HepG2 (cell line): ENCODE measurements around the gene LGALS9. TPM values are rescaled to one million over a fixed set of nuclear protein-coding genes. Genes with fewer than 3 reads are reported as not detected.

Experiments
- ATAC-seq: fragments of 200-7000 bp; cut with Tn5 transposase; 3 replicates; pipeline ENCODE4 v1.9.1; 2020; ENCODE audit warnings: mild to moderate bottlenecking, moderate library complexity
- BruUV-seq: library from RNA; stranded (reverse); fragments of 400-500 nt; replicated peaks from 2 replicates; lab custom pipeline; 2021; lab: Mats Ljungman, UMichigan
- CTCF ChIA-PET: fragments of 300-600 bp; formaldehyde crosslinking; extraction: SDS; loops from one replicate; lab custom pipeline; 2021; ENCODE audit warnings: low total read pairs, inconsistent platforms, low intra/inter-chr PET ratio; lab: Yijun Ruan, JAX
- POLR2A ChIA-PET: fragments of 350-600 bp; sonication (Branson Sonifier 250); formaldehyde crosslinking; loops from one replicate; lab custom pipeline; 2020; ENCODE audit warnings: antibody characterized with exemption, inconsistent platforms; lab: Yijun Ruan, JAX
- DNase-seq: peaks from one replicate; pipeline ENCODE4 v3.0.0-alpha.2; 2015; ENCODE audit warnings: low spot score
- FAIRE-seq: peaks from 3 replicates; lab custom pipeline; 2011; peaks lifted over from hg19 to GRCh38; lab: Jason Lieb, UNC
- H2AFZ ChIP-seq: one replicate; pipeline ENCODE4 v1.6.1; 2011; ENCODE audit warnings: low read length, inconsistent platforms
- H3K27ac ChIP-seq: fragments of 300-600 bp; 3 replicates; pipeline ENCODE4 v1.8.0; 2011; ENCODE audit warnings: mixed run types, mild to moderate bottlenecking, mixed read lengths, low read length, inconsistent platforms; ENCODE audit not compliant: insufficient read depth; ENCODE audit errors: extremely low read length
- H3K27me3 ChIP-seq, 2 experiments: fragments of 200-600 bp in 1 of 2; 2 replicates in 1 of 2; 3 replicates in 1 of 2; pipeline versions ENCODE4 v1.6.0 to v1.8.0; 2011; ENCODE audit warnings: low read length in 2 of 2, mild to moderate bottlenecking in 2 of 2, moderate library complexity in 2 of 2, inconsistent platforms in 1 of 2; ENCODE audit not compliant: insufficient read depth in 2 of 2, control insufficient read depth in 1 of 2
- H3K36me3 ChIP-seq, 2 experiments: fragments of 200-600 bp in 1 of 2; replicated peaks in 1 of 2; 2 replicates in 1 of 2; 3 replicates in 1 of 2; pipeline versions ENCODE4 v1.5.1 to v1.8.0; 2011; ENCODE audit warnings: low read length in 2 of 2, inconsistent platforms in 1 of 2; ENCODE audit not compliant: insufficient read depth in 2 of 2, control insufficient read depth in 1 of 2
- H3K4me1 ChIP-seq: 2 replicates; pipeline ENCODE4 v1.5.1; 2012; ENCODE audit warnings: low read length, inconsistent platforms; ENCODE audit not compliant: insufficient read depth
- H3K4me2 ChIP-seq: 2 replicates; pipeline ENCODE4 v1.6.0; 2011; ENCODE audit warnings: low read depth, low read length, inconsistent platforms
- H3K4me3 ChIP-seq, 3 experiments: fragments of 200-600 bp in 1 of 3; sonication (generic), shearing (Covaris generic) in 1 of 3; replicated peaks in 1 of 3; 2 replicates each; pipeline ENCODE4 v1.5.1; 2011 to 2016; ENCODE audit warnings: low read length in 3 of 3, inconsistent platforms in 2 of 3, low read depth in 2 of 3, mild to moderate bottlenecking in 2 of 3, control low read depth in 1 of 3, mixed read lengths in 1 of 3; ENCODE audit not compliant: insufficient read depth in 1 of 3
- H3K79me2 ChIP-seq: one replicate; pipeline ENCODE4 v1.6.1; 2011; ENCODE audit warnings: low read length, inconsistent platforms; ENCODE audit not compliant: insufficient read depth
- H3K9ac ChIP-seq: 2 replicates; pipeline ENCODE4 v1.6.0; 2011; ENCODE audit warnings: mild to moderate bottlenecking, low read depth, low read length, inconsistent platforms; ENCODE audit not compliant: insufficient read depth
- H3K9me3 ChIP-seq: 2 replicates; pipeline ENCODE4 v1.5.1; 2012; ENCODE audit warnings: mild to moderate bottlenecking, low read length
- H4K20me1 ChIP-seq: 2 replicates; pipeline ENCODE4 v1.6.0; 2011; ENCODE audit warnings: inconsistent platforms, mild to moderate bottlenecking, low read length, moderate library complexity; ENCODE audit not compliant: insufficient read depth
- ARID3A ChIP-seq: IDR thresholded peaks from 2 replicates; pipeline ENCODE4 v1.6.1; 2012; ENCODE audit warnings: low read depth, low read length, improper control_type of control experiment
- CHD4 ChIP-seq: fragments of 200-600 bp; sonication (generic); IDR thresholded peaks from 2 replicates; pipeline ENCODE4 v1.7.0; 2017; ENCODE audit warnings: mild to moderate bottlenecking, low read length, borderline replicate concordance
- HOXA5 ChIP-seq: sonication (generic); formaldehyde crosslinking; IDR thresholded peaks from 2 replicates; pipeline ENCODE4 v1.4.0; 2020; ENCODE audit warnings: missing genetic modification reagents
- ZBTB44 ChIP-seq: sonication (generic); formaldehyde crosslinking; IDR thresholded peaks from 2 replicates; pipeline ENCODE4 v1.4.0; 2020; ENCODE audit warnings: missing genetic modification reagents
- ZNF484 ChIP-seq: sonication (generic); formaldehyde crosslinking; IDR thresholded peaks from 2 replicates; pipeline ENCODE4 v1.5.1; 2020; ENCODE audit warnings: mild to moderate bottlenecking, low read depth, missing genetic modification reagents, borderline replicate concordance
- ZNF629 ChIP-seq: sonication (generic); formaldehyde crosslinking; conservative IDR thresholded peaks from 2 replicates; pipeline ENCODE4 v1.5.0; 2020; ENCODE audit warnings: missing genetic modification reagents
- ZNF768 ChIP-seq: sonication (generic); formaldehyde crosslinking; IDR thresholded peaks from 2 replicates; pipeline ENCODE4 v1.4.0; 2020; ENCODE audit warnings: missing genetic modification reagents
- WGBS: methylation state at CpG from one replicate; pipeline ENCODE4 v1.1.6; 2017; ENCODE audit warnings: low lambda C conversion rate; 5-methylcytosine and 5-hydroxymethylcytosine counted together
- in situ Hi-C: cut with HindIII; loops from 2 replicates; pipeline ENCODE4 v1.10.0; 2017; ENCODE audit warnings: low pct_unique_long_range_greater_than_20kb; ENCODE audit not compliant: extremely low pct_ligation_motif_present
- intact Hi-C: fragments of 100-400 bp; cut with micrococcal nuclease; formaldehyde crosslinking; loops from one replicate; pipeline ENCODE4 v1.10.0; 2022; ENCODE audit not compliant: unreplicated experiment
- polyA plus RNA-seq, 8 experiments: library from polyadenylated mRNA; depleted of rRNA in 3 of 8; stranded (reverse) in 7 of 8; unstranded in 1 of 8; fragments of >200 nt; fragmentation: Illumina TruSeq in 4 of 8; extraction: Trizol in 4 of 8; gene quantifications; 2 replicates each; pipeline versions ENCODE4 v1.2.1 to v1.2.3, GENCODE V29; 2011 to 2016; ENCODE audit warnings: low read depth in 4 of 8, missing spikeins in 1 of 8, mixed read lengths in 1 of 8; ENCODE audit not compliant: insufficient read depth in 1 of 8
- total RNA-seq, 5 experiments: library from RNA; depleted of rRNA; stranded (reverse); fragments of >200 nt; fragmentation: Illumina TruSeq; extraction: Trizol; gene quantifications; 2 replicates each; pipeline ENCODE4 v1.2.3, GENCODE V29; 2016; ENCODE audit warnings: low read depth in 1 of 5

LGALS9 gene
- total and polyA plus RNA-seq, 2 of the 13 experiments (the other 11 are each of a cell fraction or from before 2014, with no cell fraction given): 0.40 to 1.4 TPM

GRCh38 chr17:27608328-27609230 lies 22.4 kb upstream of the LGALS9 start:
- Histone ChIP-seq H3K27me3 (no peaks in the 10 kb centered on the region), H3K79me2 (no peaks in the 10 kb centered on the region), H3K9me3 (no peaks in the 10 kb centered on the region), H2AFZ (no peak overlapping the region)
- CTCF ChIA-PET: interaction anchor here (2.4 kb wide), 1 partner anchor 43 kb away, joined by 7 read pairs; no protein-coding TSS in a partner anchor
- POLR2A ChIA-PET: no interaction called here
- intact Hi-C loops: loop anchor here (2.0 to 10.0 kb wide), 4 partner anchors 42 to 374 kb away; no protein-coding TSS in a partner anchor
- BruUV-seq: no TSS peak
- no peak for TF ChIP-seq ZBTB44 (CRISPR knock-in tag)
- no peak for TF ChIP-seq ARID3A
- TF ChIP-seq HOXA5: no peak
- TF ChIP-seq CHD4: peak; percentile 57; the same call in 1 of the 2 replicates
- no peak for TF ChIP-seq ZNF484
- TF ChIP-seq ZNF768 (CRISPR knock-in tag): peak; percentile 65; the same call in 1 of the 2 replicates
- TF ChIP-seq ZNF629 (CRISPR knock-in tag): peak; percentile 78
- TF ChIP-seq, all 625 proteins: peak for 3
- H3K4me2 ChIP-seq: no peak overlapping the region
- FAIRE-seq (no peak), ATAC-seq (no peak), DNase-seq (peak; percentile 13)
- no peak overlapping the region for H3K9ac ChIP-seq
- peaks cover 30 to 62% of the 10 kb centered on the region in 2 experiments for H3K36me3 ChIP-seq
- in situ Hi-C loops: loop anchor here (5.0 kb wide), 1 partner anchor 44 kb away; no protein-coding TSS in a partner anchor
- 88% methylated on average over 9 of the region's 11 CpGs for WGBS
- no peaks in the 10 kb centered on the region for H4K20me1 ChIP-seq
- H3K4me3 ChIP-seq: no peak overlapping the region
- no peaks in the 10 kb centered on the region for H3K4me1 ChIP-seq
- H3K27ac ChIP-seq: no peak overlapping the region
